ENCODE data around the gene BORCS5. TPM values are rescaled to one million over a fixed set of nuclear protein-coding genes. Genes with fewer than 3 reads are reported as not detected.

Gene BORCS5
- total and polyA plus RNA-seq, 2 experiments from 2014 or later: 11.3 to 12.6 TPM

- Mint-ChIP-seq H3K27me3 (ENCODE audit: insufficient read depth, low read depth, poor library complexity) (peaks cover 3% of the 10 kb centered on the region), H3K9me3 (no peaks in the 10 kb centered on the region), H3K27ac (no peak overlapping the region), H3K4me3 (no peak overlapping the region), H3K4me1 (peaks cover 18% of the 10 kb centered on the region), H3K36me3 (ENCODE audit: low read depth) (no peaks in the 10 kb centered on the region)
- Histone ChIP-seq H3K4me2 (no peak overlapping the region), H3K27me3 (ENCODE audit: insufficient read depth) (no peaks in the 10 kb centered on the region), H3K4me1 (ENCODE audit: insufficient read depth) (peaks cover 12% of the 10 kb centered on the region), H3K79me2 (replicated peaks; ENCODE audit: insufficient read depth) (no peaks in the 10 kb centered on the region), H2AFZ (no peak overlapping the region), H3K4me3 (no peak overlapping the region), H3K27ac (ENCODE audit: low read depth) (no peak overlapping the region), H3K36me3 (ENCODE audit: insufficient read depth) (no peaks in the 10 kb centered on the region), H4K20me1 (replicated peaks; ENCODE audit: insufficient read depth) (no peaks in the 10 kb centered on the region), H3F3A (replicated peaks; ENCODE audit: low read depth) (no peaks in the 10 kb centered on the region), H3K9me2 (ENCODE audit: insufficient read depth) (no peaks in the 10 kb centered on the region)
- DNase-seq (ENCODE audit: low spot score) (no peak), ATAC-seq (no peak)
- TF ChIP-seq NANOG (IDR thresholded peaks at IDR 0.05; ENCODE audit: borderline replicate concordance) (no peak), CTCF (conservative IDR thresholded peaks at IDR 0.05; ENCODE audit: low read depth in 2 of 2) (no peak), ETS1 (IDR thresholded peaks at IDR 0.05) (no peak), JUNB (IDR thresholded peaks at IDR 0.05; ENCODE audit: unreplicated experiment) (no peak), EZH2 (IDR thresholded peaks at IDR 0.05; ENCODE audit: low read depth, unreplicated experiment) (no peak), ZNF331 (CRISPR knock-in tag; IDR thresholded peaks at IDR 0.05; ENCODE audit: low read depth) (no peak), ZNF462 (CRISPR knock-in tag; IDR thresholded peaks at IDR 0.05) (no peak), ZNF114 (CRISPR knock-in tag; IDR thresholded peaks at IDR 0.05) (no peak), CREB1 (CRISPR knock-in tag; IDR thresholded peaks at IDR 0.05; ENCODE audit: low read depth) (no peak), STAT1 (IDR thresholded peaks at IDR 0.05; ENCODE audit: unreplicated experiment) (no peak), REST (IDR thresholded peaks at IDR 0.05; ENCODE audit: unreplicated experiment) (no peak), EZH2phosphoT487 (IDR thresholded peaks at IDR 0.05; ENCODE audit: unreplicated experiment) (no peak), POLR2AphosphoS5 (IDR thresholded peaks at IDR 0.05; ENCODE audit: low read depth) (no peak)
Observed at GRCh38 chr12:12453635-12454034, 96.8 kb downstream of the BORCS5 start.
